ENCODE data around the gene DUS2.

Gene DUS2

GRCh38 chr16:68047987-68048386 lies 24.9 kb downstream of the DUS2 start:
- no peak for DNase-seq

- DNase-seq = no peak
Observed at GRCh38 chr16:68049449-68049848, 26.4 kb downstream of the DUS2 start.

GRCh38 chr16:68055395-68055794 lies 32.3 kb downstream of the DUS2 start:
- DNase-seq = no peak

- no peak for DNase-seq
Observed at GRCh38 chr16:68059804-68060203, 36.7 kb downstream of the DUS2 start.

- no peak for DNase-seq
Observed at GRCh38 chr16:68061396-68061795, 38.3 kb downstream of the DUS2 start.

- DNase-seq = no peak
Observed at GRCh38 chr16:68062910-68063393, 39.9 kb downstream of the DUS2 start.

- peak; percentile 33 to 57 (median 46) for DNase-seq
Observed at GRCh38 chr16:68064791-68065365, 41.8 kb downstream of the DUS2 start.

- no peak for DNase-seq
Observed at GRCh38 chr16:68065716-68066305, 42.7 kb downstream of the DUS2 start.

- no peak for DNase-seq
Observed at GRCh38 chr16:68066763-68067162, 43.7 kb downstream of the DUS2 start.

- DNase-seq = no peak
Observed at GRCh38 chr16:68068926-68069325, 45.8 kb downstream of the DUS2 start.

- DNase-seq = peak in 1 of 4 experiments; percentile 13
Observed at GRCh38 chr16:68069511-68070248, 46.6 kb downstream of the DUS2 start.

GRCh38 chr16:68070249-68070730 lies 47.2 kb downstream of the DUS2 start:
- no peak for DNase-seq

GRCh38 chr16:68070806-68071517 lies 47.9 kb downstream of the DUS2 start:
- DNase-seq = no peak

- no peak for DNase-seq
Observed at GRCh38 chr16:68071518-68071901, 48.4 kb downstream of the DUS2 start.

- DNase-seq = no peak
Observed at GRCh38 chr16:68072038-68072695, 49.1 kb downstream of the DUS2 start.

GRCh38 chr16:68073902-68074760 lies 51.0 kb downstream of the DUS2 start:
- DNase-seq = no peak

GRCh38 chr16:68074850-68075555 lies 51.9 kb downstream of the DUS2 start:
- DNase-seq = peak in 2 of 4 experiments; percentile 28 to 32

GRCh38 chr16:68075980-68076379 lies 52.9 kb downstream of the DUS2 start:
- no peak for DNase-seq

- no peak for DNase-seq
Observed at GRCh38 chr16:68076560-68076959, 53.5 kb downstream of the DUS2 start.

- DNase-seq = no peak
Observed at GRCh38 chr16:68077866-68078700, 55.0 kb downstream of the DUS2 start.

Data from activated CD4-positive, CD25-positive, alpha-beta regulatory T cell (primary cell).